HG02642 (cell line): Measurements from ENCODE around the gene FAM53A.

Source experiments
- ATAC-seq: cut with Tn5 transposase; IDR thresholded peaks from one replicate; pipeline ENCODE4 v1.9.1; 2021; ENCODE audit warnings: mild to moderate bottlenecking; ENCODE audit not compliant: unreplicated experiment, poor library complexity

The FAM53A gene

DNA sequence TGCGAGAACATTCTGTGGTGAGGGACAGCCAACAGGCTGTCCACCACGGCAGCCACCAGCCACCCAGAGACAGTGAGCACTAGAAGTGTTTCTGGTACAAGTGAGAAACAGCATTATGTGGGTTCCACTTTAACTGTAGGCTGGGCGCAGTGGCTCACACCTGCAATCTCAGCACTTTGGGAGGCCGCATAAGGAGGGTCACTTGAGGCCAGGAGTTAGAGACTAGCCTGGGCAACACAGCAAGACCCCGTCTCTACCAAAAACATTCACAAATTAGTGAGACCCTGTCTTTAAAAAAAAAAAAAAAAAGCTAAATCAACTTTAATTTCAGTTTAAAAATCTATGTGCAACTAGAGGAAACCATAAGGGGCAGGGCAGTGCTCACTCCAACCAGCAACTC lies 20.6 kb downstream of the FAM53A start:
- ATAC-seq: no peak

DNA sequence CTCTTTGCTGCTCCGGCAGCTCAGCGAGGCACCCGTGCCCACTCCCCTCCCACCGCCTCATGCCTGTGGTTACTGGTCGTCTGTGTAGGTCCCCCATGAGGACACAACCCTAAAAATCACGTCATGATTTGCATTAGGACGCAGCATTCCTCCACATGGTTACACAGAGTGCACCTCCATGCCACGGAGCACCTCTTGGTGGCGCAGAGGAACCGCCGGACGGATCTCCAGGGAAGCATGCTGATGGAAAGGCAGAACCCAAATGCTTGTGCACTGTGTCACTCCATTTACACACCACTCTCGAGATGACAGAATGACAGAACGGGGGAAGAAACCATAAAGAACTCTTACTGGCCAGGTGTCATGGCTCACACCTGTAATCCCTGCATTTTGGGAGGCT lies 22.4 kb downstream of the FAM53A start:
- no peak for ATAC-seq

DNA sequence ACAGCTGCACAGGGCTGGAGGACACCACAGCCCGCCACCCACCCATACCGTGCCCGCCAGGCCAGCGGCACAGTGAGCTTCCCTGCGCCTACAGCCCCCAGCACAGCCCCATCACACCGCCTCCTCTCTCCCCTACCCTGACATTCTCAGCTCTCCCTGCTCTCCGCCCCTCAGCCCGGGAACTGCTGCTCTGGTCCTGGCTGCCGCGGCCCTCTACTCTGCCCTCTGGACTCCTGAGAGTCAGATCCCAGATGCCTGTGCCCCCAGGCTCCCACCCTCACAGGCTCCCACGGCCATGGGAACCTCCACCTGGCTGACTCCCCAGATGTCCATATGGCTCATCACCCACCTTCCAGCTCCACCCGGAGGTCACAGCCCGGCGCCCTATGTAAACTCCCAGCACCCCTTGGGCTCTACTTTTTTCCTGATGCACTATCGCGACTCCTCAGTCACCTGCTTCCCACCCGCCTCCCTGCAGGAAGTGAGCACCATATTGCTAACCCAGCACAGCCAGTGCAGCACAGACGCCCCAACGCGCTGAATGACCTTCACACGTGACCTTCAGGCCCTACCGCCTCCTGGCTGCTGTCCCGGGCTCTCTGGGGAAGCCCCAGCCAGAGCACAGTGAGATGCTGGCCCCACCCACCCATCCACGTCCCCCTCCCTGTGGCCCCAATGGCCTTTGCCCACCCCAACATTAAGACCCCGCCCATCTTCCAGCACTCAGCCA lies 23.0 kb downstream of the FAM53A start:
- ATAC-seq: no peak

DNA sequence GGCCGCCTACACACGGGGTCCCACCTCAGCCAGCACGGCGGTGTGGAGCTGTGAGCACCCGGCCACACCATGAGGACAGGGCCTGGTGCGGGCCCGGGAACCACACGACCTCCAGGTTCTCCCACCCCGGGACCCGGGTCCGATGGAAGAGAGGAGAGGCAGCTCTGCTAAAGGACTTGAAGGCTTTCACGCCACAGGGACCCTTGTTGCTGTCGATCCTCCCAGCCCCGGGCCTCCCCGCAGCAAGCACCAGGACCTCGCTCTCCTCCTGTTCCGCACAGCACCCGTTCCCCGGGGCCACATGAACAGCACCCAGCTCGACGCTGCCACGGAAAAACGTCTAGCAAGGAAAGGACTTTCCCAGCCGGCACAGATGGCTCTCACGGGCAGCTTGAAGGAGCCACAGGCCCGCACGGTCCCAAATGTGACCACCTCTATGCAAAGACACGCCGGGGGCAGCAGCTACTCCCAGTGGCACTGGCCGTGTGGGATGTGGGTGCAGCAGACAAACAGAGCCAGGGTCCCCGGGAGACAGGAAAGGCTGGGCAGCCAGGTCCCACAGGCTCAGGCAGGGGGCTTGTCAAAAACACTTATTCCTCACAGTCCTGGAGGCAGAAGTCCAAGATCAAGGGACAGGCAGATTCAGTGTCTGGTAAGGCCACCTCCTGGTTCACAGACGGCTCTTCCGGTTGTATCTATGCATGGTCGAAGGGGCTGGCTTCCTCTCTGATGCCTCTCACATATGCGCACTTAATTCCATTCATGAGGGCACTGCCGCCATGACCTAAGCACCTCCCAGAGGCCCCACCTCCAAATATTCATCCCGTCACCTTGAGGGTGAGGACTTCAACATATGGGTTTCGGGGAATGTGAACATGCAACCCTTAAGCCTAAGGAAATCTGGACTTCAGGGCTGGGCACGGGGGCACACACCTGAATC lies 24.7 kb downstream of the FAM53A start:
- ATAC-seq: no peak

DNA sequence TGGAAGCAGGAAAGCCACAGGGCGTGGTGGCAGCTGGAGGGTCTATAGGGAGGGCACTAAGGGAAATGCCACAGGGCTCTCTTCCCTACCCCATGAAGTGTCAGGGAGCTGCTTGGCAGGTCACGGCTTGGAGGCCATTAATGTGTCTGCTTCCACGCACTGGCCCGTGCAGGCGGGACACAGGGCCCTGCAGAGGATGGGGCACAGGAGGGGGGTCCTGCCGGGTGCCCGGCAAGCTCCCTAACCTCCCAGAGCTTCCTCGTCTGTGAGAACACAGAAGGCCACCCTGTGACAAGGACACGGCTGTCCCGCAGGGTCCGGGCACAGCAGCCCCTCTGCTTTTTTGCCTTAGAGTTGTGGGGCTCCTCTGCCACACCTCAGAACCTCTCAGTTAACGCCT lies 25.5 kb downstream of the FAM53A start:
- no peak for ATAC-seq

DNA sequence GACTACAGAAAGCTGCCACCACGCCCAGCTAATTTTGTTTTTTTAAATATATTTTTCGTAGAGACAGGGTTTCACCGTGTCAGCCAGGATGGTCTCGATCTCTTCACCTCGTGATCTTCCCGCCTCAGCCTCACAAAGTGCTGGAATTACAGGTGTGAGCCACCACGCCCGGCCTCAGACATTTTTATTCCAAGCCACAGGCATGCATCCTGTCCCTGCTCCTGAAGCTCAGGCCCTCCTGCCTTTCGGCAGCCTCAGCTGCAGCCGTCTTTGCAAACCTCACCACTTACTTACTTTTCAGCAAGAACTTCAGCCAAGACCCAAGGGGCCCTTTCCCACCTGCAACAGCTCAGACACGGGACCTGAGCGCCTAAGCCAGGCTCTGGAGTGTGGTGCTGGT lies 26.0 kb downstream of the FAM53A start:
- no peak for ATAC-seq

DNA sequence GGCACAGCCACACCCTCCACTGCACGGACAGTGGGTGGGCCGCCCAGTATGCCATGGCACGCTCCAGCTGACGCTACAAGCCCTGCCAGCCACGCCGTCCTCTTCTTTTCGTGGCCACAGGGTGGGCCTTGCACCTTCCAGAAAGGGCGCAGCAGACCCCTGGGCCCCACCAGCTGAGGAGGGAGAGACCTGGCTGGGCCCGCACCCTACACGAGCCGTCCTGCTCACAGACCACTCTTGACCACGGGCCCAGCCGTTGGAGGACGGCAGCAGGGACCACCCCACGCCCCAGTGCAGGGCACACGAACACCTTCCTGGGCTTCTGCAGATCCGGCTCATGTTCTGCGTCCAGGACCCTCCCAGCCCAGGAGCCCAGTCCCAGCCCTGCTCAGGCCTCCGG lies 27.1 kb downstream of the FAM53A start:
- no peak for ATAC-seq

DNA sequence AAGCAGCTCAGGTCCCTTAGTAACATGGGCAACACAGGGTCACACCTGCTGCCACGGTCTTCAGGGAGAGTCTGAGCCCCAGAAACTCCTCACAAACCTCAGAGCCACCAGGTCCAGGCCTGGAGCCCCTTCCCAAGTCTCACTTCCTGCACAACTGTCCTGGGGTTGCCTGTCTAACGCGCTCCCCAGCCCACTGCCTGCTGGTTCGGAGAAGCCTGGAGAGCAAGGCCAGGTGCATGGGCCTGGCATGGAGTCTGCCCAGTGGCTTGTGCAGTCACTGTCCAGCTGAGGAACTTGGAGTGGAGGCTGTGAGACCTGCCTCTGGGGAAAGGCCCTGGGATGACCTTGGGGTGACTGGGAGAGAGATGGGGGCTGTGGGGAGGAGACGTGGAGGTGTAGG lies 28.0 kb downstream of the FAM53A start:
- no peak for ATAC-seq

DNA sequence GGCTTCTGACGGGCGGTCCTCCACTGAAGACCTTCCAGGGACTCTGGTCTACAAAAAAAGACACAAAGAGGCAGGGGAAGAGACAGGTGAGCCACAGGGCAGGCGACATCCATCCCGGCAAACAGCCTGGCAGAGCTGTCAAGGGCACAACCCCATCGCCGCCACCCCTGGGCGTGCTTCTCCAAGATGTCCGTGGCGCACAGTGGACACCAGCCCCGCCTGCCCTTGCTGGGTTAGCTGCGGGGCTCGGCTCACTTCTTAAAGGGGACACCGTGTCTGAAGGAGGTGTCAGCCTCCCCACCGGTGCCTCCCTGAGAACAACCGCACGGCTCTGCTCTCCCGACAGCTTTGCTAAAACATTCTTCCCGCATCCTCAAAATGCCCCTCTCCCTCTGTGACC lies 28.4 kb downstream of the FAM53A start:
- ATAC-seq: no peak

DNA sequence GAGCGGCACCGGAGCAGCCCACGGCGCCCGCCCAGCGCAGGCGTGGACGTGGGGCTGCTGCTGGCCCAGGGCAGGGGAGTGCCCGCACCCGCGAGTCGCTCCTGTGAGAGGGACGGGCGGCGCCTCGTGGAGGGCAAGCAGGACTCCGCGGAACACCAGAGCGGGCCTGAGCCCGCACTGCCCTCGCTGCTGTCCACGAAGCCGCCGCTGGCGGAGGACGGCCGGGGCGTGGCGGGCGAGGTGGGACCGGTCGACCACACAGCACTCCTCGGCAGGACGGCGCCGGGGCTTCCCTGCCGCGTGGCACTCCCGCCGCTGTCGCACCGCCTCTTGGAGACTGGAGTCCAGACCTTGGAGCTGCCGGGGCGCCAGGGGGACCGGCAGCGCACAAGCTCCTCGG lies 29.0 kb downstream of the FAM53A start:
- no peak for ATAC-seq

DNA sequence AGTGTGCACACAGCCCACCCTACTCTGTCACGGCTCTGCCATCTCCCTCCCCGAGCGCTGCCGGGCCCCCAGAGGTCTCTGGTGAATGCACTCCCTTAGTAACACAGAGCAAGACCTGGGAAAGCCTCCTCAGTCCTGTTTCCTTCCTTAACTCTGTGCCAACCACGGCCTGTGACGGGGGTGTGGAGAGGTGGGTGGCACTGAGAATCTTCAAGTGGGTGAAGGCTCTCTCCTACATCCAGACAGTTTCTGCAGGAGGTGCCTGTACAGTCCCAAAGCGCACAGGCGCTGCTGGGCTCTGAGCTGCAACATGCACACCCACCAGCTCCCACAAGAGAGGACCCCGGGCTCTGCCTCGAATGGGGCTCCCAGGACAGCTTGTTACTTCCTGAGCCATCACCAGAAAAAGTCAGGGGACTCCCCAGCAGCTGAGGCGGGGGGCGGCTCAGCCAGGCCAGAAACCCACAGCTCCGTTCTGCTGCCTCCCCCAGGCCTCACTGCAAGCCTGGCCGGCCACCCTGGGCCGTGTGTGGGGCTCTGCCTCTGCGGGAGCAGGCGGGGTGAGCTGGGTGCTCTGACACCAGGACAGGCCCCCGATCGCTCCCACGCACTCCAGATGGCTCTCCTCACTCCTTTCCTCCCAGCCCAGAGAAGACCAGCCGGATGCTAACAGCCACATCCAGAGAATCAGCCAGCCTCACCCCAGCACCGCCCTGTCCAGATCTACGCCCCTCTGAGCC lies 29.7 kb downstream of the FAM53A start:
- ATAC-seq: no peak

DNA sequence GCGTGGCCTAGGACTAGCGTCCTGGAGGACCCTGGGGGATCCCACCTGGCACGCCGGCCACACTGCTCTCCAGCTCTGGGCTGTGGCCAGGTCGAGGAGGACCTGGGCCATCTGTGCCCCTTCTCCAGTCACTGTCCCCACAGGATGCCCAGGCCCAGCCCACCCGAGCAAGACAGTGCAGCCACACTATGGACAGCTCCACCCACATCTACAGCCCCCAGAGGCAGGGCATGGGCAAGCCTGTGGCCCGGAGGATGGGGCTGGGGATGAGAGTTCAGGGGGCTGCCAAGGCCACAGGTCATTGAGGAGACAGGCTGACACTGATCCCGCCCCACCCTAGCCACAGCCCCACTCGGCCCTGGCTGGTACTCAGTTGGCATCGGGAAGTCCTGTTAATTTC lies 30.3 kb downstream of the FAM53A start:
- no peak for ATAC-seq

DNA sequence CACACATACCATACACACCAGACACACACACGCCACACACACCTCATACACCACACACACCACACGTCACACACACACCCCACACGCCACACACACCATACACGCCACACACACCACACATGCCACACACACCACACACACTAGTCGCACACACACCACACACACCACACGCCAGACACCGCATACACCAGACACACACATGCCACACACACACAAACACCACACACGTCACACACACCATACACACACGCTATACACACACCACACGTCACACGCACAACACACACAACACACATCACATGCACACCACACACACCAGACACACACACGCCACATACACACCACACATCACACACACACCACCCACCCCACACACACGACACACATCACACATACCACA lies 32.0 kb downstream of the FAM53A start:
- ATAC-seq: no peak

DNA sequence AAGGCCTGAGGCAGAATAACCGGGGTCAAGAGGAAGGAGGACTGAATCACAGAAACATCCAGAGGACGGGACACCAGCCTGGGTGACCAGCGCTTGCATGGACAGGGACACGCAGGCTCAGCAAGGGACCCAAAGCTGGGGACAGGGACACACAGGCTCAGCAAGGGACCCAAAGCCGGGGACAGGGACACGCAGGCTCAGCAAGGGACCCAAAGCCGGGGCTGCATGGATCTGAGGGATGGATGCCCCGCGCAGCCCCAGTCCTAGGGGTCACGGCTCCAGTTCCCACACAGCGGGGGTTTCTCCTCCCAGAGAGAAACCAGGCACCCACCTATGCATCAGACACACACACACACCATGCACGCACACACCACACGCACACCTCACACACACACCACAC lies 32.5 kb downstream of the FAM53A start:
- ATAC-seq: no peak

DNA sequence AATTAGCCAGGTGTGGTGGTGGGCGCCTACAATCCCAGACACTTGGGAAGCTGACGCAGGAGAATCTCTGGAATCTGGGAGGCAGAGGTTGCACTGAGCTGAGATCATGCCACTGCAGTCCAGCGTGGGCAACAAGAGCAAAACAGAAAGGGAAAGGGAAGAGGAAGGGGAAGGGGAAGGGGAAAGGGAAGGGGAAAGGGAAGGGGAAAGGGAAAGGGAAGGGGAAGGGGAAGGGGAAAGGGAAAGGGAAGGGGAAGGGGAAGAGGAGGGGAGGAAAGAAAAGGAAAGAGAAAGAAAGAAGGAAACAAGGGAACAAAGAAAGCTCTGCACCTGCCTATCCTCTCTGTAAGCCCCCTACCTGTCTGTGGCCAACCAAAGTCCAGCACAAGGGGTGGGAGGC lies 35.2 kb downstream of the FAM53A start:
- ATAC-seq: no peak

DNA sequence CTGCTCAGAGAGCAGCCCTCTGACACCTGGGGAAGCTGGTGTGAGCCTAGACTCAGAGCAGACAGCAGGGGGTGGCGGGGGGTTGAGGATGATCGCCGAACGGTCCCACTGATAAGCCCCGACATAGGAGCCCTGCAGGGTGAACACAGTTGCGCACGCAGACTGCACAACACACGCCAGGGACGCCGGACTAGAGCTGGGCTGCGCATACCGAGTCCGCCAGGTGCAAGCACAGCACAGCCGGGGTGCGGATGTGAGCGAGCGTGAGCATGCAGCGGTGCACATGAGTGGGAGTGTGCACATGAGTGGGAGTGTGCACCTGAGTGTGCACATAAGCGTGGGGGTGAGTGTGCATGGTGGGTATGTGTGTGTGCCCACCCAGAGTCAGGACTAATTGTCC lies 36.7 kb downstream of the FAM53A start:
- ATAC-seq: no peak

DNA sequence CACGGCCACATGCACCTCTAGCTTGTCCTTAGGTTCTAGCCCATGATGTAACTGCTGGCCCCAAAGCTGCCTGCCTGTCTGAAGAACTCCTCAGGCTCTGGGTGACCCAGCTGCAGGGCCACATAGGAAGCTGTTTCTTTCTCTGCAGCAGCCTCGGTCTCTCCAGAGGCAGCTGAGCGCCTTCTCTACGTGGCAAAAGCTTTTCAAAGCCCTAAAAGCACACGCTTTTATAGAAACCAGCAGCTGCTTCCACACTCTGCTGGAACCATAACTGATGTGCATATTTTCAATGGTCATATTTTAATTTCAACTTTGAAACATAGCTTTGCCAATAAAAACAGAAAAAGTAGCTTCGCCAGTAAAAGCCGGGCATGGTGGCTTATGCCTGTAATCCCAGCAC lies 37.4 kb downstream of the FAM53A start:
- ATAC-seq: no peak

DNA sequence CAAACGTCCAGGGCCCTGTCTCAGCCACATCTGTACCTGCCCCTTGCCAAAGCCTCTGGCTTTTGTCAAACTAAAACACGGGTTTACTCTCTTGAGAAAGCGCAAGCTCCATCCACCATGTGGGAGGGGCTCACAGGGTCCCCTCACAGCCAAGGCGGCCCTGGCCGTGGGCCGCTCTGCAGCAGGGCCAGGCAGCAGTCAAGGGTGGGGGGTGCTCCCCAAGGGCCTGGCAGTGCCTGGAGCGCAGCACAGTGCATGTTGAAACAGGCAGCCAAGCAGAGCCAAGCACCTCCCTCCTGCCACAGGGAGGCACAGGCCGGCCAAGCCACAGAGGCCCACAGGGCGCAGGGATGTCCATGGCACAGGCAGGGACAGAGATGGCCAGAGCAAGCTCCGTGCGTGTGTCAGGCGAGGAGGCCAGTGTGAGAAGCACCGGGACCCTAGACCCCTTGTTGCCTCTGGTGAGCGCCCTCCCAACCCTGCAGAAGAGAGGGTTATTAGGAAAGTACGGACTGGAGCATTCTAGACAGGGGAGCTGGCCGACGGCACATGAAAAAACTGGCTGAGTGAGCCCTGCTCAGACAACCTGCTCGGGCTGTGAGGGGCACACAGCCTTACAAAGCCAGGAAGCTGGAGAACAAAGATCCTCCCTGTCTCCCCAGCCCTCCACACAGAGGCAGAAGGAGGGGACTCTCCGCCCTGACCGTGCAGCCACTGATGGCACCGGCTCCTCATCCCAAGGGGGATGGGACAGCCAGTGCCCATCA lies 39.0 kb downstream of the FAM53A start:
- ATAC-seq: no peak

DNA sequence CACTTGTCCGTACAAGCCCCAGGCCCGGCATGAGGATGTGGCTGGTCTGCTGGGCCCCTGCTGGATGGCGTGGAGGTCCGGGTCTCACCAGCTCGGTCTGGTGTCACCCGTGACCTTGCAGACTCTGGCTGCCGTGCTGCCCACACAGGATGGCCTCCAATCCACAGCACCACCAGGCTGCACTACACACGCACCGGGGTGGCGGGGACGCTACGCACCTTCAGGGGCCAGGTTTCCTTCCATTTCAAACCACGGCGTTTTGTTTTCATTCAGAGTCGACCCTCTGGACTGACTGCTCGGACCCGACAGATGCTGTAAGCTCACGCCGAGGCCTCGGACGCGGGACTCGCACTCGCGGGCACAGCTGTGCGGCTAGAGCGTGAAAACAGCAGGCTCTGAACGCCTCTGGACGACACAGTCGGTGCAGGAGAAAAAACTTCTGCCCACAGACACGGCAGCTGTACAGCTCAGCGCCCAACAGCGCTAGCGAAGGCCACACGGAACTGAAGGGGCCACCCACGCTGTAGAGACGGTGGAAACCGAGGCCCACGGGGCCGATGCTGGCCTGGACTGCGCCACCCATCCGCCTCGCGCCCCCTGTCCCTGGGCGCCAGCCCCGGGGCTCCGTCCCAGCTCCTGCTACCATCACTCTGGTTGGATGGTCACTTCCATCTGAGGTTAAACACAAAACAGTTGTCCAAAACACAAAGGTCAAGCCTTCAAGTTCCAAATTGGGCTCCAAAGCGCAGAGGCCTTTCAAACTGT lies 40.0 kb downstream of the FAM53A start:
- ATAC-seq: no peak
